Stimulated activated memory B cell treated with anti-CD40 and anti-IgM and Interleukin-4, amounts not matched to agents 10 μg/mL and 1 μg/mL and 100 μg/mL, for 72 hours (primary cell): ENCODE results near the gene ASPSCR1.

Experiments used
- ATAC-seq: fragments of 150-1000 bp; cut with Tn5 transposase; 2 replicates; pipeline ENCODE4 v1.10.0; 2021
- H3K27ac Mint-ChIP-seq: one replicate; pipeline ENCODE4 v1.8.0; 2022; ENCODE audit warnings: mild to moderate bottlenecking, mixed read lengths
- H3K27me3 Mint-ChIP-seq: one replicate; pipeline ENCODE4 v1.8.0; 2022; ENCODE audit warnings: mixed read lengths
- H3K36me3 Mint-ChIP-seq: one replicate; pipeline ENCODE4 v1.8.0; 2022; ENCODE audit warnings: mixed read lengths
- H3K4me1 Mint-ChIP-seq: one replicate; pipeline ENCODE4 v1.8.0; 2022; ENCODE audit warnings: mixed read lengths
- H3K4me3 Mint-ChIP-seq: one replicate; pipeline ENCODE4 v1.8.0; 2022; ENCODE audit warnings: mild to moderate bottlenecking, moderate library complexity, mixed read lengths
- H3K9me3 Mint-ChIP-seq: one replicate; pipeline ENCODE4 v1.8.0; 2022; ENCODE audit warnings: mixed read lengths

Gene ASPSCR1

DNA sequence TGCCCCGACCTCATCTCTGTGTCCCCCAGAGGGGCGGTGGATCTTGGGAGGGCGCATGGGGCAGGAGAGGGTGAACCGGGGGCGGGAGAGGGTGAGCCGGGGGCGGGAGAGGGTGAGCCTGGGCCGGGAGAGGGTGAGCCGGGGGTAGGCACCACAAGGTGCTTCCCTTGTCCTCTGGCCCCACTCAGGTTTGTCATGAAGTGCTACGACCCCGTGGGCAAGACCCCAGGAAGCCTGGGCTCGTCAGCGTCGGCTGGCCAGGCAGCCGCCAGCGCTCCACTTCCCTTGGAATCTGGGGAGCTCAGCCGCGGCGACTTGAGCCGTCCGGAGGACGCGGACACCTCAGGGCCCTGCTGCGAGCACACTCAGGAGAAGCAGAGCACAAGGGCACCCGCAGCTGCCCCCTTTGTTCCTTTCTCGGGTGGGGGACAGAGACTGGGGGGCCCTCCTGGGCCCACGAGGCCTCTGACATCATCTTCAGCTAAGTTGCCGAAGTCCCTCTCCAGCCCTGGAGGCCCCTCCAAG, 18.9 kb downstream of the ASPSCR1 start:
- no peaks in the 10 kb centered on the region for H3K27me3 Mint-ChIP-seq
- ATAC-seq, result no peak
- peaks cover 13% of the 10 kb centered on the region for H3K36me3 Mint-ChIP-seq
- no peak overlapping the region for H3K27ac Mint-ChIP-seq
- H3K4me1 Mint-ChIP-seq, result no peaks in the 10 kb centered on the region
- no peaks in the 10 kb centered on the region for H3K9me3 Mint-ChIP-seq
- H3K4me3 Mint-ChIP-seq, result no peak overlapping the region

DNA sequence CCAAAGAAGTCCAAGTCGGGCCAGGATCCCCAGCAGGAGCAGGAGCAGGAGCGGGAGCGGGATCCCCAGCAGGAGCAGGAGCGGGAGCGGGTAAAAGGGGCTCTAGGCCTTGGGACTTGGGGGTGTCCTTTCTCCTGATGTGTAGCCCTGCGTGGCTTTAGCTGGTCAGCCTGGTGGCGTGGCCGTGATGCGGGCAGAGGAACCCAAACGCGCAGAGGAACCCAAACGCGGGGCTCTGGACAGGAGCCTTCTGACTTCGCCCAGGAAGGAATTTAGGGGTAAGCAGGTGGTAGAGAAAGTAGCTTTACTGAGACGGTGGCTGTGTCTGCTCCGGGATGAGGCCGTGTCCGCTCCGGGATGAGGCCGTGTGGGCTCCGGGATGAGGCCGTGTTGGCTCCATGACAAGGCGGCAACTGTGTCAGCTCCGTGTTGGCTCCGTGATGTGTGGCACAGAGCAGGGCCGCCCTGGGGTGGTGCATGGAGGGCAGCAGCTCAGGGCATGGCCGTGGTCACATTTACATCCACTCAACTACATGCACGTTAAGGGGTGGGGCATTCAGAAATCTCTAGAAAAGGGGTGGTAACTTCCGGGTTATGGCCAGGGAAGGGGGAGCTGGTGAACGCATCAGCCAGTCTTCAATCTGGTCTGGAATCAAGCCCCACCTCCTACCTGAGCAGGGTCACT, 19.5 kb downstream of the ASPSCR1 start:
- no peak overlapping the region for H3K4me3 Mint-ChIP-seq
- H3K4me1 Mint-ChIP-seq, result no peaks in the 10 kb centered on the region
- H3K27ac Mint-ChIP-seq, result no peak overlapping the region
- H3K9me3 Mint-ChIP-seq, result no peaks in the 10 kb centered on the region
- H3K27me3 Mint-ChIP-seq, result no peaks in the 10 kb centered on the region
- H3K36me3 Mint-ChIP-seq, result peaks cover 13% of the 10 kb centered on the region
- no peak for ATAC-seq

DNA sequence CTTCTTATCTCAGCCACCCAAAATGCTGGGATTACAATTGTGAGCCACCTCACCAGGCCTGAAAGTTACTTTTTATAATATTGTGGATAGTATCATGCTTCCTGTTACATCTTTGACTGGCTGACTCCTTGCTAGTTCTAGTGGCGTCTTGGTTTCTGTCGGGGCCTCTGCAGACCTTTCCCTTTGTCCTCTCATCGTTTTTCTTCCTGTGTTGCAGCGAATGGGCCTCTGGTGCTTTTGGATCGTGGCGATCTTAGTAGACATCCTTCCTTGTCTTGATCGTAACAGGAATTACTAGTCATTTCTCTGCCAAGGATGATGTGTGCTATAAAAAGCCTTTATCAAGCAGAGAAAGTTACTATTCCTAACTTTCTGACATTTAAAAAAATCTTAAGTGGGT, 20.8 kb downstream of the ASPSCR1 start:
- H3K9me3 Mint-ChIP-seq, result no peaks in the 10 kb centered on the region
- H3K27ac Mint-ChIP-seq, result no peak overlapping the region
- no peak for ATAC-seq
- H3K36me3 Mint-ChIP-seq, result peaks cover 13% of the 10 kb centered on the region
- H3K4me1 Mint-ChIP-seq, result no peaks in the 10 kb centered on the region
- H3K4me3 Mint-ChIP-seq, result no peak overlapping the region
- H3K27me3 Mint-ChIP-seq, result no peaks in the 10 kb centered on the region

DNA sequence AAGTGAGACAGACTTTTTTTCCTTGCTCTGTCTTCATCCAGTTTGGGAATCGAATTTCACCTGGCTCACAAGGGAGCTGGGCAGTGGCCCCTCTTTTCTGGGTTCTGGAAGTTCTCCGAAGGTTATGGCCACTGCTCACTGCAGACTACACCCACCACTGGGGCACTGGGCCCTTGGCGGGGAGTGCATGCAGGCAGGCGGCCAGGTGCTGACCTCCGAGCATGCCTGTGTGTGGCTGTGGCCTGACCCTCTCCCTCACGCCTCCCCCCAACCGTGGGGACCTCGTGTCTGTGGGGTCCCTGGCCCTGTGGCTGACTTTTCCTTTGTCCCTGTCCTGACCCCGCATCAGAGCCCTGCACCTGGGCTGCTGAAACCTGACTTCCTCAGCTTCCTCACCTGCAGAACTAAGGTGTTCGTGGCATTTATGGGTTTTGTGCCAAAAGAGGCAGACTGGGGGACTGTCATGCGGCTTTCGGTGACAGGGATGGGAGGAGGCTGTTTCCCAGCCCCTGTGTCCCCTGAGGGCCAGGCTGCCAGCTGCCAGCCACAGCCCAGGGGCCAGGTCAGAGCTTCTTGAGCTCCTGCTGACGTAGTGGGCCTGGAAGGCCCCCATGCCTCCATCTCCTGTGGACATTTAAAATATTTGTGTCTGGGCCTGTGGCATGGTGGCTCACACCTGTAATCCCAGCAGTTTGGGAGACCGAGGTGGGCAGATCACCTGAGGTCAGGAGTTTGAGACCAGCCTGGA, 21.4 kb downstream of the ASPSCR1 start:
- Mint-ChIP-seq H3K27ac (no peak overlapping the region), H3K9me3 (no peaks in the 10 kb centered on the region), H3K4me3 (no peak overlapping the region), H3K27me3 (no peaks in the 10 kb centered on the region), H3K36me3 (peaks cover 13% of the 10 kb centered on the region), H3K4me1 (no peaks in the 10 kb centered on the region)
- ATAC-seq, result no peak

DNA sequence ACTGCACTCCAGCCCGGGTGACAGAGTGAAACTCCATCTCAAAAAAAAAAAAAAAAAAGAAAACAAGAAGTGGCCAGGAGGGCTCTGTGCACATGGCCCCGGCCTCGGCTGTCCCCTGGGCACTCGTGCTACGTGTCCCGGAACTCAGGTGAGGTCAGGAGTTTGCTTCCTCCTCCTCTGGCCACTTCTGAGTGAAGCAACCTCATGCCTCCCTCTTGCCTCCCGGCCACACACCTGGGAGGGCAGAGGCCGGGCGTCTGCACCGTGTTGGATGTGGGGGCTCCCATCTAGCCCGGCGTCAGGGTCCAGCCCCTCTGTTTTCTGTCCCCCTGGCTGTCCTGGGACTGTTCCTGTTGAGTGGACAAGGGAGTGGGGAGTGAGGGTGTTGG, 22.2 kb downstream of the ASPSCR1 start:
- no peak for ATAC-seq
- peaks cover 13% of the 10 kb centered on the region for H3K36me3 Mint-ChIP-seq
- H3K27me3 Mint-ChIP-seq, result no peaks in the 10 kb centered on the region
- H3K27ac Mint-ChIP-seq, result no peak overlapping the region
- no peaks in the 10 kb centered on the region for H3K4me1 Mint-ChIP-seq
- H3K4me3 Mint-ChIP-seq, result no peak overlapping the region
- H3K9me3 Mint-ChIP-seq, result no peaks in the 10 kb centered on the region

DNA sequence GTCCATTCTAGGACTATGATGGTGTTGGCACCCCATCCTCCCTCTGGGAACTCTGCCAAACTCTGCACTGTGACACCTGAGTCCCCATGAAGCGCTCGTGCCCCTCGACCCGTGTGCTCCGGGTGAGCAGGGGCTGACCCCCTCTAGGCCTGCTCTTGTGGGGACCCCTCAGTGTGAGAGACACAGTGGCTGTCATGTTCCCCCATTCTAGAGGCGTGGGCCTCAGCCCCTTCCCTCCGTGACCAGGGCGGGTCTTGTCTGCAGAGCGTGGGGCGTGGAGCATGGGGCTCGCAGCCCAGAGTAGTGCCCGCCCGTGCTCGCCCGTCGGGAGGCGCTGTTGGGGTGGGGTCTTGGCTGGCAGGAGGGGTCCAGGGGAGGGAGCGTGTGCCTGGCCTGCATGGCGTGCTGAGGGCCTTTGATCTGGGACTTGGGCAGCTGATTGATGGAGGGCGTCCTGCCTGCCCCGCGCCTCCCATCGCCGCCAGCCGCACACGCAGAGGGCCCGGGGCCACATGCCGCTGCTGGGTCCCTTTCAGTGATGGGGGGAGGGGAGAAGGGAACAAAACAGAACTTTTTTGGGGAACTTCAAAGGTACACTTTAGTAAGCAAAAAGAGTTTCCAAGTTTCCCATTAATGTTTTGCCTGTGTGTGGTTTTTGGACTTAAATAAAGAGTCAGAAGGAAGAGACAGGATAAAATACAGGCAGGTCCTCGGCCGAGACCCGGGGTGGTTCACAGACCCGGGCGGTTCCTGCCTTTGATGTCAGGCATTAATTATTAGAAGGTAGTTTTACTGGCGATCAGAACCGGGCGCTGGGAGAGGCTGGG, 22.8 kb downstream of the ASPSCR1 start:
- no peaks in the 10 kb centered on the region for H3K27me3 Mint-ChIP-seq
- no peak overlapping the region for H3K27ac Mint-ChIP-seq
- peaks cover 13% of the 10 kb centered on the region for H3K36me3 Mint-ChIP-seq
- H3K4me1 Mint-ChIP-seq, result no peaks in the 10 kb centered on the region
- H3K4me3 Mint-ChIP-seq, result no peak overlapping the region
- no peaks in the 10 kb centered on the region for H3K9me3 Mint-ChIP-seq
- ATAC-seq, result no peak

DNA sequence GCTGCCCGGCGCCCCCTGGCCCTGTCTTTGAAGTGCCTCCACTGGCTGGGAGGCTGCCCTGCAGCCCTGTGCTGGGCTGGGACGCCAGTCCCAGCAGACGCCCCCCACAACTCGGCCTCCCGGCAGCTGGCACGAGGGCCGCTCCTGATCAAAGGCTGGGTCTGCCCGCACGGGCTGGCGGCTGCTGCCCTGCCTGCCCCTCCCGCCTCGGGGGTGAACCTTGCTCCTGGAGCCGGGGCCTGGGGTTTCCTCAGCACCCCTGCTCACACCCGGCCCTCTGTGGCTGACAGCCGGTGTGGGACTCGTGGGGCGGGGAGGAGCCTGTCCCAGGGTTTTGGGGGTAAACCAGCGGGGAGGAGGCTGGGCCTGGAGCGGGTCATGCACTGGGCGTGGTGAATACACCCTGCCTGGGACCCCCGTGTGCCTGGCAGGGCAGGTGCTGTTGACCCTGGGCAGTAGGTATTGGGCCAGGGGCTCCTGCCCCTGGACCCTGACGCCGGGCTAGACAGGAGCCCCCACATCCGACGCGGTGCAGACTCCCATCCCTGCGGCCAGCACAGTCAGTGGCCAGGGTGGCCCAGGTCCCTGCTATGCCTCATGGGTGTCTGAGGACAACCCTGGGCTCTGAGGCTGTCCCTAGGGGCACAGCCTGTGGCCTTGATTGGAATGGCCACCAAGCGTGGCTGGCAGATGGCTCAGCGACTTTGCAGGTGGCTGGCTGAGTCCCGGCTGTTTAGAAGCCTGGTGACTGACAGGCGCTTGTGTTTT, 23.6 kb downstream of the ASPSCR1 start:
- Mint-ChIP-seq H3K4me1 (no peaks in the 10 kb centered on the region), H3K27me3 (no peaks in the 10 kb centered on the region), H3K9me3 (no peaks in the 10 kb centered on the region), H3K4me3 (no peak overlapping the region), H3K36me3 (peaks cover 10% of the 10 kb centered on the region), H3K27ac (no peak overlapping the region)
- ATAC-seq, result no peak

DNA sequence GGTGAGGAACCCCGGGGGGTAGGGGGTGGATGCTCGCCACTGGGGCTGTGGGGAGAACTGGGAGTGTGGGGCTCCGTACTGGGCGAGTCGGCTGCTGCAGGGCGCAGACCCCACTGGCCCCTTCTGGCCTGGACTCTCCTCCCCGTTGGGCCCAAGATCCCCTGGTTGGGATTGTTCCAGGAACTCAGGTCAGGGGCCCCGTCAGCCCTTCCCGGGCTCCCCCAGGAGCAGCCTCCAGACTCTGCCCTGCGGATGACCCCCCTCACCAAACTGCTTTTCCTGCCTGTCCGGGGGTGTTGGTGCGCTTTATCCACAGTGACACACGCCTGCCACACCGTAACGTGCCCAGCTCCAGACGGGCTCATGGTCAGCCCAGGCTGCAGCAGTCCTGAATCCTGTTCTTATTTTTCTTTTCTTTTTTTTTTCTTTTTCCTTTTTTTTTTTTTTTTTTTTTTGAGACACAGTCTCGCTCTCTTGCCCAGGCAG, 24.2 kb downstream of the ASPSCR1 start:
- H3K9me3 Mint-ChIP-seq, result no peaks in the 10 kb centered on the region

DNA sequence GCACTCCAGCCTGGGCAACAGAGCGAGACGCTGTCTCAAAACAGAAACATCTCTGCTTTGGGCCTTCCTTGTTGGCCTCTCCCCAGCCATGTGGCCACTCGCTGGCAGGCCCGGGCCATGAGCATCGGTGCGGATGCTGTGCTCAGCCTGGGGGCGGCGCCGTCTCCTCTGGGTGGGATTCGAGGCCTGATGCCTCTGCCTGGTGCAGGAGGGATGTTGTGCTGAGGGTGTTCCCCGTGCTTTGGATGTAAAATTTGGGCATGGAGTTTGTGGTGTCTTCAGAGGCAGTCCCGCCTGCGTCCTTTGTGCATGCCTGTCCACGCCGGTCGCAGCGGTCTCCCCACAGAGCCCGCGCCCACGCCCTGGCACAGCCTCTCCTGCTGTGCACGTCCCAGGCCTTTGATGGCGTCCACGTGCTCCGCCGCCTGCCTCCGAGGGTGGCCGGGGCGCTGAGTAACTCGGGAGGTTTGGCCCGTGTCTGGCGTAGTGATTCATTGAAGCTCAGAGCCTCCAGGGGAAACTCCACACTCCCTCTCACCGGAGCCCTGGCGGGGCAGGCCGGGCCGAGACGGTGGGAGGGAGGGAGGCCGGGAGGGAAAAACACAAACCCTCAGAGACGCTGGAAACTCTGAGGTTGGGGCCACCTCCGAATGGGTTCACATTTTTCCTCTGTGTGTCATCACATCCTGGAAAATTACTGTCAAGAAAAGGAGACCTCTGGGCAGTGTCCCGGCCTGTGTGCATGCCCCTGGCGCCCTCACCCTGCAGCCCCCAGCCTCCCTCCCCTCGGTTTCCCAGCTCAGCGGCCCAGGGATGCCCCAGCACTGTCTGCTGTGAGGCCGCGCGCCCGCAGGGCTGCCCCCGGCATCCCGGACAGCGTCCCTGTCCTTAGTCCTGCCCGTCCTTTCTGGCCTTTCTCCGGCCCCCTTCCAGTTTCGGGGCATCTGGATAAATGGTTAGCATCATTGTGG, 26.3 kb downstream of the ASPSCR1 start:
- H3K9me3 Mint-ChIP-seq, result no peaks in the 10 kb centered on the region
- H3K27me3 Mint-ChIP-seq, result no peaks in the 10 kb centered on the region
- no peaks in the 10 kb centered on the region for H3K4me1 Mint-ChIP-seq
- no peak overlapping the region for H3K4me3 Mint-ChIP-seq
- no peak overlapping the region for H3K27ac Mint-ChIP-seq
- ATAC-seq, result no peak
- H3K36me3 Mint-ChIP-seq, result no peaks in the 10 kb centered on the region

More for the DNA sequence above, 24.2 kb downstream of the ASPSCR1 start:
- Mint-ChIP-seq H3K27me3 (no peaks in the 10 kb centered on the region), H3K36me3 (peaks cover 4% of the 10 kb centered on the region), H3K4me3 (no peak overlapping the region), H3K27ac (no peak overlapping the region), H3K4me1 (no peaks in the 10 kb centered on the region)
- ATAC-seq, result no peak

DNA sequence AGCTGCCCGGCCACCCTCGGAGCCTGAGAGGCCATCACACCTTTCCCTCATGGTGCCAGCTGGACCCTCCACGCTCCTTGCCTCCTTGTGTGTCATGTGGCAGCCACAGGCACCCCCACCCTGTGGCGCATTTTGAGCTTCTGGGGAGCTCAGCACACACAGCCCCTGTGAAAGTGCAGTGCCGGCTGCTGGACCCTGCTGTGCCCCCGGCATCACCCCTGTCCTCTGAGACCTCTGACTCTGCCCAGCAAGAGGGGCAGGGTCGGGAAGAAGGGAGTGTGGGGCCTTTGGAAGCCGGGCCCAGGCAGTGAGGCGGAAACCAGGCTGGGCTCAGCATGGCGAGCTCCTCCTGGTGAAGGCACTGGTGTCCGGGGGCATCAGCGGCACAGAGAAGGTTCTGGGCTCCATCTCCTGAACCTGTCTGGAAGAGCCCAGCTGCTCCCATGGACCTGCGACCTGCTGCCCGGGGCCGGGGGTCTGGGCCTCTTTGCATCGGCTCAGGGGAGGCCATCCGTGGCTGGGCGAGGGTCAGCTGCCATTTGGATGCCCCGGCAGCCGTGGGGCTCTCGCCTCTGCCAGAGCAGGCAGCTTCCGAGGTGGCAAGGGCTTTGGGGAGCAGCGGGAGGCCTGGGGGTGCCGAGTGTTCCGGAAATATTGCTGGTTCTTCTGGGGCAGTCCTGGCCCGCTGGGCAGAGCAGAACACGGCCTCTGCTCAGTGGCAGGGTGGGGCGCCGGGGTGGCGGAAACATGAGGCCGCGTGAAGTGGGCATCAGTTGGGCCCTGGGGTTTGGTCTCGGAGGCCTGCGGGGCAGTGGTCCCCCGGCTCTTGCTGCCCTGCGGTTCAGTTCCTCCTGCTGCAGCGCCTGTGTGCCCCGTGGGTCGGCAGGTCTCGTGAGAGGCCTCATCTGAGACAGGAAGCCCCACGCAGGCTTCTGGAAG, 27.4 kb downstream of the ASPSCR1 start:
- no peaks in the 10 kb centered on the region for H3K27me3 Mint-ChIP-seq
- H3K9me3 Mint-ChIP-seq, result no peaks in the 10 kb centered on the region
- no peak for ATAC-seq
- peaks cover 4% of the 10 kb centered on the region for H3K36me3 Mint-ChIP-seq
- no peaks in the 10 kb centered on the region for H3K4me1 Mint-ChIP-seq
- no peak overlapping the region for H3K4me3 Mint-ChIP-seq
- no peak overlapping the region for H3K27ac Mint-ChIP-seq

DNA sequence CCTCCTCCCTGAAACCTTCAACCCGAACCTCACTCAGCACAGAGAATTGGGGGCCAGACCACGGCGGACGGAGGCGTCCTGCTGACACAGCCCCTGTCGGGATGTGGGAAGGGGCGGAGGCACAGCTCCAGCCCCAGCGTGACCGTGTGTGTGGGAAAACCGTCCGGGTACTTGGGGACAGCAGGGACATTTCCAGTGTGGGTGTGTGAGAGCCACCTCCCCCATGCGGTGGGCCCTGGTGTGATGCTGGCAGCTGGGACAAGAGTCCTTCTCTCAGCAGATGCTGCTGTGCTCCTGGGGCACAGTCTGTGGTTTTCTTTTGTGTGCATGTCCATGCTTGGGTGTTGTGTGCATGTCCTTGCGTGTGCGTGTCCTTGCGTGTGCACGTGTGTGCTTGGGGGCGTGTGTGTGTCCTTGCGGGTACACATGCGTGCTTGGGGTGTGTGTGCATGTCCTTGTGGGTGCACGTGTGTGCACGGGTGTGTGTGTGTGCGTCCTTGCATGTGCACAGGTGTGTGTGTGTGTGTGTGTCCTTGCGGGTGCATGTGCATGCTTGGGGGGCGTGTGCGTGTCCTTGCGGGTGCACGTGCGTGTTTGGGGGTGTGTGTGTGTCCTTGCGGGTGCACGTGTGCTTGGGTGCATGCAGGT, 28.4 kb downstream of the ASPSCR1 start:
- no peaks in the 10 kb centered on the region for H3K4me1 Mint-ChIP-seq
- H3K4me3 Mint-ChIP-seq, result no peak overlapping the region
- H3K27ac Mint-ChIP-seq, result no peak overlapping the region
- H3K27me3 Mint-ChIP-seq, result no peaks in the 10 kb centered on the region
- H3K36me3 Mint-ChIP-seq, result peaks cover 4% of the 10 kb centered on the region
- no peak for ATAC-seq
- H3K9me3 Mint-ChIP-seq, result no peaks in the 10 kb centered on the region

DNA sequence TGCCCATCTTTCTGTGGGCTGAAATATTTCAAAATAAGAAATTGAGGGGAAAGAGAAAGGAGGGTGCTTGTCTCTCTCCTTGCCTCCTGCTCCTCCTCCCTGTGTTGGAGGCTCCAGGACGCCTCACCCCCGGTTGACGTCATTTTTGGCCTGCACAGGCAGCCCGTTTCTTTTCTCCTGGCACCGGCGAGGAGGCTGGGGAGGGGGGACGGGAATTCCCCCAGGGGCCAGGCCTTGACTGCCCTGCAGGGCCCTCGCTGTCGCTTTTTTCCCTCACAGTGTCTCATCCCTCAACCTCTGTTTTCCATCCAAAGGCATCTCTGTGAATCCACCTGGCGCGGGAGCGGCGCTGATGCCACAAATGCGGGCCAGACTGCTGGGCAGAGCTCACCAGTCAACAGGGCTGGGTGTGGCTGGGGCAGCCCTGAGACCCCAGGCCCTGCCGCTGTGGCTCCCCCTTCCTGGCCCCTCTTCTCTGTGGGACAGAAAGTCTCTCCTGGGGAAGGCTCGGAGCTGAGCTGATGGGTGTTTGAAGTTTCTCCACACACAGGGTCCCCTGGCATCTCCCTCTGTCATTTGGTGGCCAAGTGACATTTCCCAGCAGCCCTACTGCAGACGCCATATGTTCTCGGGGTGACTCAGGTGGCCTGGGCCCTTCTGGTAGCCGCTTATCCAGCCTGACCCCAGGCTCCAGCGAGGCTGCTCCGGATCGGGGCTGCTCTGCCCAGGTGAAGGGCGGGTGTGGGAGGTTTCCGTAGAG, 29.2 kb downstream of the ASPSCR1 start:
- Mint-ChIP-seq H3K4me1 (no peaks in the 10 kb centered on the region), H3K27ac (no peak overlapping the region), H3K9me3 (no peaks in the 10 kb centered on the region), H3K4me3 (no peak overlapping the region), H3K36me3 (peaks cover 4% of the 10 kb centered on the region), H3K27me3 (no peaks in the 10 kb centered on the region)
- no peak for ATAC-seq
